ENCODE results near the gene DEGS2.

DNA sequence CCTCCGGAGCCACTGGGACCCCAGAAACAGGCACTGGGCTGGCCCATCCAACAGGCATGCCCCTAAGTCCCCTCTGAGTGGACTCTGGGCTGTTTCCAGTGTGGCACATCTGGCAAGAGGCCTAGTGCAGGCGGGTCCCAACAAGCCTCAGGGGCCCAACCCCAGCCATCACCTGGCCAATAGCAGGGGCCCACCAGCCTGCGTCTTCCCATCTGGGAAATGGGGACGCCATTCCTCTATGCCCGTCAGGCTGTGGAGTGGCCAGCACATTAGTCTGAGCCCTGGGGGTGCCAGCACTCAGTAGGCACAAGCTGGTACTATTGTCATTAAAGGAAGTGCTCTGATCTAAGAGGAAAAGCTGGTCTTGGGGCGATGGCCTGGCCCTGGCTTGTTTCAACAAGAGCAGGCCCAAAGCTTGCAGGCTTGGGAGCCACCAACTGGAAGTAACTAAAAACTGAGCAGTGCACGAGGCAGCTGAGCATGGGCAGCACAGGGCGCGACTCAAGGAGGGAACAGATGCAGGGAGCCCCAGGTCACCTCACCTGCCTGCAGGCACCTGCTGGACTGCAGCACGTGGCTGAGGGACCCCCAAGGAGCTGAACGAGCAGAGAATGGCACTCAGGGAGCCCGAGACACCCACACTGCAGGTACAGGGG lies 8.4 kb downstream of the DEGS2 start:
- TF ChIP-seq NFE2L2 (IDR thresholded peaks at IDR 0.05; ENCODE audit: low read length) (no peak), RAD21 (CRISPR knock-in tag; IDR thresholded peaks at IDR 0.05) (no peak), ZBTB33 (CRISPR knock-in tag; IDR thresholded peaks at IDR 0.05) (no peak), ZNF589 (CRISPR knock-in tag; conservative IDR thresholded peaks at IDR 0.05) (no peak), HNRNPUL1 (IDR thresholded peaks at IDR 0.05; ENCODE audit: low read depth, low read length) (no peak)
- TF ChIP-seq, protein P1, sequence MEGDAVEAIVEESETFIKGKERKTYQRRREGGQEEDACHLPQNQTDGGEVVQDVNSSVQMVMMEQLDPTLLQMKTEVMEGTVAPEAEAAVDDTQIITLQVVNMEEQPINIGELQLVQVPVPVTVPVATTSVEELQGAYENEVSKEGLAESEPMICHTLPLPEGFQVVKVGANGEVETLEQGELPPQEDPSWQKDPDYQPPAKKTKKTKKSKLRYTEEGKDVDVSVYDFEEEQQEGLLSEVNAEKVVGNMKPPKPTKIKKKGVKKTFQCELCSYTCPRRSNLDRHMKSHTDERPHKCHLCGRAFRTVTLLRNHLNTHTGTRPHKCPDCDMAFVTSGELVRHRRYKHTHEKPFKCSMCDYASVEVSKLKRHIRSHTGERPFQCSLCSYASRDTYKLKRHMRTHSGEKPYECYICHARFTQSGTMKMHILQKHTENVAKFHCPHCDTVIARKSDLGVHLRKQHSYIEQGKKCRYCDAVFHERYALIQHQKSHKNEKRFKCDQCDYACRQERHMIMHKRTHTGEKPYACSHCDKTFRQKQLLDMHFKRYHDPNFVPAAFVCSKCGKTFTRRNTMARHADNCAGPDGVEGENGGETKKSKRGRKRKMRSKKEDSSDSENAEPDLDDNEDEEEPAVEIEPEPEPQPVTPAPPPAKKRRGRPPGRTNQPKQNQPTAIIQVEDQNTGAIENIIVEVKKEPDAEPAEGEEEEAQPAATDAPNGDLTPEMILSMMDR (CRISPR knock-in tag; IDR thresholded peaks at IDR 0.05), result peak; percentile 13; the same call in 1 of the 2 replicates

Data from HepG2 (cell line).